ENCODE data around the gene APLF. TPM values are rescaled to one million over a fixed set of nuclear protein-coding genes. Genes with fewer than 3 reads are reported as not detected.
"Not testable (repeated sequence)": the region's sequence is repeated elsewhere in the genome, so short reads cannot be mapped to it uniquely, and the experiment has no call there.

APLF gene
- total RNA-seq, 2 experiments from 2014 or later = 4.5 to 4.6 TPM

DNA sequence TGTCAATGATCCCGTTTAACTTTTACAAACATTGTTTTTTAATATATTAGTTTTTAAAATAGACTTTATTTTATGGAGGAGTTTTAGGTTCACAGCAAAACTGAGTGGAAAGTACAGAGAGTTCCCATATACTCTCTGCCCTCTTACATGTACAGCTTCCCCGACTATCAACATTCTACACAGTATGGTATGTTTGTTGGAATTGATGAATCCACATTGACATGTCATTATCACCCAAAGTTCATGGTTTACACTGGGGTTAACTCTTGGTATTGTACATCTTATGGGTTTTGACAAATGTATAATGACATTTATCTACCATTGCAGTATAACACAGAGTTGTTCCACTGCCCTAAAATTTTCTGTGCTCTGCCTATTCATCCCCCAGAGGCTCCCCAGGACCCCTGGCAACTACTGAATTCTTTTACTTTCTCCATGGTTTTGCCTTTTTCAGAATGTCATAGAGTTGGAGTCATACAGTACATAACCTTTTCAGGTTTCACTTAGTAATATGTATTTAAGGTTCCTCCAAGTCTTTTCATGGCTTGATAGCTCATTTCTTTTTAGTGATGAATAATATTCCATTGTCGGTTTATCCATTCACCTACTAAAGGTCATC is 5.5 kb downstream of the APLF start:
- ATAC-seq (ENCODE audit: low read depth) (no peak), DNase-seq (no peak)
- peaks cover 5% of the 10 kb centered on the region for H3K36me3 Mint-ChIP-seq
- H3K27me3 Mint-ChIP-seq = no peaks in the 10 kb centered on the region
- H3K4me3 Mint-ChIP-seq = no peak overlapping the region
- H3K27ac Mint-ChIP-seq = no peak overlapping the region
- peaks cover 15% of the 10 kb centered on the region for H3K4me1 Mint-ChIP-seq
- no peaks in the 10 kb centered on the region for H3K9me3 Mint-ChIP-seq
- POLR2A ChIA-PET = no interaction called here

DNA sequence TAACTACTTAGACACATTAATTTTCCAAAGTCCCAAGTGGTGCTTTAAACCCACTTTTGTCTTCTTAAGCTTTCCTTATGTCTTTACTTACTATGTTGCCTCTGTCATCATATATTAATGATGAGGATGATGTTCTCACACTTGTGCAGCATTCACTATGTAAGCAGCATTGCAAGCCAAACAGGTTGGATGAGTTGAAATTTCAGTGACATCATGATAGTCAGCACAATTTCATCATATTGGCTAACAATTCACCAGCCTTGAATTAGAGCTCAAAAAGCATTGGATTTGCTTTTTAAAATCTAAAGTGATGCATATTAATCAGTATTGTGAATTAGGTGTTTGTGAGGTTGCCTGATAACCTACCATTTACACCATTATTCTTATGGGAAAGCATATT is 7.7 kb downstream of the APLF start:
- Mint-ChIP-seq H3K36me3 (peaks cover 2% of the 10 kb centered on the region), H3K9me3 (no peaks in the 10 kb centered on the region), H3K4me3 (no peak overlapping the region), H3K4me1 (peaks cover 3% of the 10 kb centered on the region), H3K27me3 (no peaks in the 10 kb centered on the region), H3K27ac (no peak overlapping the region)
- no peak for ATAC-seq (ENCODE audit: low read depth)
- POLR2A ChIA-PET = no interaction called here
- DNase-seq = no peak

DNA sequence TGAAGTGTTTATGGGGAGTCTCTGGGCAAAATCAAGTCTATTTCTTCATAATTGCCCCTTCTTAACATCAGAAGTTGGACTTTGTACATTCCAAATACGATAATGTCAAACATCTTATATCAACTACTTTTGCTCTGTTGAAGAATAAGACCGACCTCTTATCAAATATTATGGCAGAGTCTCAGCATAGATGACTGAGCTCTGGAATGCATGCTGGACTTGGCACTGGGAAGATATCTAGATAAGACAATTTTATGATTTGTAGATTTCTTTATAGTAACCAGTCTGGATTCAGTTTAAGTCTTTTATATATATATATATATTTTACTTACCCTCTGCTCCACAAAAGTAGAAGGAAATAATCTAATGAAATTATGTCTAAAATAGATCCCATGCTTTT is 8.2 kb downstream of the APLF start:
- POLR2A ChIA-PET = no interaction called here
- DNase-seq (no peak), ATAC-seq (ENCODE audit: low read depth) (no peak)
- H3K9me3 Mint-ChIP-seq = no peaks in the 10 kb centered on the region
- H3K4me1 Mint-ChIP-seq = peaks cover 2% of the 10 kb centered on the region
- no peak overlapping the region for H3K27ac Mint-ChIP-seq
- H3K27me3 Mint-ChIP-seq = peaks cover under 1% of the 10 kb centered on the region
- H3K4me3 Mint-ChIP-seq = no peak overlapping the region
- peaks cover 2% of the 10 kb centered on the region for H3K36me3 Mint-ChIP-seq

DNA sequence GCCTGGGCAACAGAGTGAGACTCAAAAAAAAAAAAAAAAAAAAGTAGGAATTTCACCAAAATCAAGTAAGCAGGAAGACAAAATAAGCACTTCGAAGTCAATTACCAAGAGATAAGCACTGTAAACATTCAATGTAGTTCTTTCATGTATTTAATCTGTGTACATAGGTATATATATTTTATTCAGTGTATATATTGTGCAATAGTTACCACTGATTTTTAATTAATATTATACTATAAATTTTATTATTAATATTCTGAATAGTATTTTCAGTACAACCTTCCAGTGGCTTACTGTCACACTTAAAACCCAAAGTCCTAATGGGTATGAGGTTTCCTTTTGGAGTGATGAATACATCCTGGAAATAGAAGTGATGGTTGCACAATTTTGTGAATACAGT is 9.1 kb downstream of the APLF start:
- ATAC-seq (ENCODE audit: low read depth) (no peak), DNase-seq (no peak)
- Mint-ChIP-seq H3K27ac (no peak overlapping the region), H3K9me3 (no peaks in the 10 kb centered on the region), H3K4me1 (peaks cover 2% of the 10 kb centered on the region), H3K4me3 (no peak overlapping the region), H3K36me3 (peaks cover 2% of the 10 kb centered on the region), H3K27me3 (peaks cover 5% of the 10 kb centered on the region)
- POLR2A ChIA-PET = no interaction called here

DNA sequence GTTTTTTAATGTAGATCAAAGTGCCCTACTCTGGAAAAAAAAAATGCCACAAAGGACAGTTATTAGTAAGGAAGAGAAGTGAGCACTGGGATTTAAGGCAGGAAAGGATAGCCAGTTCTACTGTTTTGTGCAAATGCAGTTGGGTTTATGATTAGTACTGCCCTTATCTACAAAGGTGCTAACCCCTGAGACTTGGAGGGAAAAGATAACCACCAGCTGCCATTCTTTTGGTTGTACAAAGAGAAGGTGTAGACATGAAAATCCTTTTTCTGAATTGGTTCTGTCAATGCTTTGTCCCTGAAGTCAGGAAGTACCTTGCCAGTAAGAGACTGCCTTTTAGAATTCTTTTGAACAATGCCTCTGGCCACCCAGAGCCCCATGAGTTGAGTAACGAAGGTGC is 11.3 kb downstream of the APLF start:
- POLR2A ChIA-PET = no interaction called here
- DNase-seq (no peak), ATAC-seq (ENCODE audit: low read depth) (no peak)
- H3K27me3 Mint-ChIP-seq = peaks cover 5% of the 10 kb centered on the region
- H3K4me3 Mint-ChIP-seq = no peak overlapping the region
- H3K27ac Mint-ChIP-seq = no peak overlapping the region
- H3K36me3 Mint-ChIP-seq = no peaks in the 10 kb centered on the region
- H3K4me1 Mint-ChIP-seq = no peaks in the 10 kb centered on the region
- H3K9me3 Mint-ChIP-seq = no peaks in the 10 kb centered on the region

DNA sequence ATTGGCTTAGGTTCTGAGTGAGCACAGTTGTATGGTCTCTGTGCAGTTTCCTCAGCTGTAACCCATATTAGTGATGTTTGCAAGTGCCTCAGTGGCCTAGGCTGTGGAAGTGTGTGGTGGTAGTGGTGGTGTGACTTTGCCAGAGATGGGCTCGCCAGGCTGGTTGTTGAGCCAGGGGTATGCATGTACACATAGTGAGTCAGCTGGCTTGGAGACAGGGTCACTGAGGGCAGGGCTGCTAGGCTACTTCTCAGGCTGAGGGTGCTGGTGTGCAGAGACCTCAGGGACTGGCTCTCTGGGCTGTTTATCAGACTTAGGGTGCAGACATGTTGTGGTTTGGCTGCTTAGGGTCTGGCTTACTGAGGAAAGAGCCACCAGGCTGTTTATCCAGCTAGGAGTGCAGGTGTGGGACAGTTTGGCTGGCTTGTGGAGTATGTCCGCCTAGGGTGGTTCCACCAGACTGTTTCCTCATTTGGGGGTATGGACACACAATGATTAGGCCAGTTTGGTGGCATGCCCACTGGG is 15.0 kb downstream of the APLF start:
- Mint-ChIP-seq H3K9me3 (no peaks in the 10 kb centered on the region), H3K27ac (no peak overlapping the region), H3K4me1 (no peaks in the 10 kb centered on the region), H3K36me3 (no peaks in the 10 kb centered on the region), H3K27me3 (peaks cover 5% of the 10 kb centered on the region), H3K4me3 (no peak overlapping the region)
- POLR2A ChIA-PET = no interaction called here
- no peak for DNase-seq
- no peak for ATAC-seq (ENCODE audit: low read depth)

DNA sequence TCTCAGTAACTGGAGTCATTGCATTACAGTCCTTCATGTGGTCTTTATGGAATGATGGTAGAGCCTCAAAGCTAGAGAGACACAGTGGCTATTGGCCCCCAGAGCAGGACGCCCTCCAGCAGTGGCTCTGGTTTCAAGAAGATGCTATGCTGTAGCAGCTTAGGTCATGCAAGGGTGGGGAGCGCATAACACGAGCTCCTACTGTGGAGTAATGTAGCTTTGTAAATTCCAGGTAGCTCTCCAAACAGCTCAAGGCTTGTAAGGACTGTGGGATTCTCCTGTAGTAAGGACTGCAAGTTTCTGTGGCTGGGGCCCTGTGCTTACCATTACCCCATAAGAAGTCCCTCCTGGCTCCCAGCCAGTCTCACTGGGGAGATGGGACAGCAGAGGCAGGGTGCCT is 15.6 kb downstream of the APLF start:
- POLR2A ChIA-PET = no interaction called here
- H3K27ac Mint-ChIP-seq = no peak overlapping the region
- ATAC-seq (ENCODE audit: low read depth) = no peak

DNA sequence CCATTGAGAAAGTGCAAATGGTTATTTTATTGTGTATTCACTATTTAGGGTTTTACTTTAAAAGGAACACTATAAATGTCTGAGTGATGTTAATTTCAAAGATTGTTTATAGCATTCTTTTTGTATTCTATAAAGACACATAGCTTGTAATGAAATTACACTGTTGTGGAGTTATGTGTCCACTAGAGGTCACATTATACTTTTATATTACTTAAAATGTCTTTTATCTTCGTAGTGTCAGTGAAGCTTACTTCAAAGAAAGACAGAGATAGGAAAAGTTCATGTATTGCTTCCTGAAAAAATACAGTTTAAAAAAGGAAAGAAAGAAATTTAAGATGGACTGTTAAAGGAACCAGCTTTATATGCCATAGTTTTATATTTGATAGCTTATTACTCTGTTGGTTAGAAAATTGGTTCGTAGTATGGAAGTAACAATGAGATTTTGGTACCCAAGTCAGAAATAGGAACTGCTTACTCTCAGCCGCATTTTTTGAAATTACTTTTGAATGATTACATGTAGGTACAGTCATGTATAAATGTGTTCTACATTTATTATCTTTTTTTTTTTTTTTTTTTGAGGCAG is 20.5 kb downstream of the APLF start:
- no peak for DNase-seq

More for the DNA sequence above, 15.6 kb downstream of the APLF start:
- no peaks in the 10 kb centered on the region for H3K36me3 Mint-ChIP-seq
- no peaks in the 10 kb centered on the region for H3K9me3 Mint-ChIP-seq
- H3K4me1 Mint-ChIP-seq = peaks cover 2% of the 10 kb centered on the region
- H3K27me3 Mint-ChIP-seq = peaks cover 7% of the 10 kb centered on the region
- no peak overlapping the region for H3K4me3 Mint-ChIP-seq
- DNase-seq = no peak

DNA sequence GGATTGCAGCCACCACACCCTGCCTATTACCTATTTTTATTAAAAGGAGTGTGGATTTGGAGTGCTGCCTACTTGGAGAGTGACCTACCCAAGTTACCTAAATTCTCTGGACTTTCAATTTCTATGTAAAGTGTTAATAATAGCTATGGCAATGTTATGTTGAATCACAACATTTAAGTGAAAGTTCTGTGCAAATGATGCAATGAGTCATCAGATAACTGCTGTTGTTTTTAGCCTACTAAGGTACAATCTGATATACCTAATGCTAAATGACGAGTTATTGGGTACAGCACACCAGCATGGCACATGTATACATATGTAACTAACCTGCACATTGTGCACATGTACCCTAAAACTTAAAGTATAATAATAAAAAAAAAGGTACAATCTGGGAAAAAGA is 21.2 kb downstream of the APLF start:
- not testable (repeated sequence) for H3K4me1 Mint-ChIP-seq; H3K9me3 Mint-ChIP-seq; H3K4me3 Mint-ChIP-seq; H3K36me3 Mint-ChIP-seq; ATAC-seq (ENCODE audit: low read depth); H3K27me3 Mint-ChIP-seq; DNase-seq; H3K27ac Mint-ChIP-seq
- POLR2A ChIA-PET = interaction anchor here (0.6 kb wide), 1 partner anchor 25 kb away, joined by 3 read pairs; no protein-coding TSS in a partner anchor

More for the DNA sequence above, 20.5 kb downstream of the APLF start:
- peaks cover 2% of the 10 kb centered on the region for H3K4me1 Mint-ChIP-seq
- no peak for ATAC-seq (ENCODE audit: low read depth)
- H3K27ac Mint-ChIP-seq = no peak overlapping the region
- peaks cover 2% of the 10 kb centered on the region for H3K27me3 Mint-ChIP-seq
- no peak overlapping the region for H3K4me3 Mint-ChIP-seq
- no peaks in the 10 kb centered on the region for H3K36me3 Mint-ChIP-seq
- POLR2A ChIA-PET = interaction anchor here (0.5 to 0.9 kb wide), 2 partner anchors 108 to 166 kb away, joined by 3 to 5 read pairs; no protein-coding TSS in a partner anchor
- no peaks in the 10 kb centered on the region for H3K9me3 Mint-ChIP-seq

DNA sequence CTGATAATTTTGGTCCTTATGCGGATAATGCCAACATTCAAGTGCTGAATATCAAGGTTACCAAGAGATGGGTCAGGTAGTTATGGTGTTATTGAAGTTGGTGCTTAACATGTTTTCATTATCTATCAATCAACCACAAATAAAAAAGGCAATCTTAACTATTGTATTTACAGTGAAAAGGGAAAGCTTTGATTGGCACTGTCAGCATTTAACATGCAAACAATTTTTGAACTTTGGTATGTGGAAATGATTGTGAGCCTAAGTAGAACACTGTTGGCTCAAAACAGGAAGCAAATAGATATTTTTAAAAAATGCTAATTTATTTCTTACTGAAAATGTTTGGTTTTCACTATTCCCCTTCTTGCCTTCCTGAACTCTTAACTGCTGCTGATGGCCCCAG is 21.9 kb downstream of the APLF start:
- Mint-ChIP-seq H3K4me3 (no peak overlapping the region), H3K27ac (no peak overlapping the region), H3K27me3 (peaks cover 2% of the 10 kb centered on the region), H3K36me3 (peaks cover 1% of the 10 kb centered on the region), H3K4me1 (peaks cover 2% of the 10 kb centered on the region), H3K9me3 (no peaks in the 10 kb centered on the region)
- ATAC-seq (ENCODE audit: low read depth) (no peak), DNase-seq (no peak)
- POLR2A ChIA-PET = no interaction called here

DNA sequence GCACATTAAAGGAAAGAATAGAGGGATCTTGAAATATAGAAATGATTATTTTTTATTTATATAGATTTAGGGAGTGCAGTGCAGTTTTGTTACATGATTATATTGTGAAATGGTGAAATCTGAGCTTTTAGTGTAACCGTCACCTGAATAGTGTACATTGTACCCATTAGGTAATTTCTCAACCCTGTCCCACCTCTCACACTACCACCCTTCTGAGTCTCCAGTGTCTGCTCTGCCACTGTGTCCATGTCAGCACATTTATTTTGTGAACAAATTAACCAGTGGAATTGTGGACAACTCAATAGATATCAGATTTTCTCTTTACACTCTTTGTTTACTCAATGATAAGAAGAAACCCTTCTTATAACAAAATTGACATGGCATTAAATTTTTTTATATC is 24.2 kb downstream of the APLF start:
- peaks cover 12% of the 10 kb centered on the region for H3K36me3 Mint-ChIP-seq
- no peak overlapping the region for H3K27ac Mint-ChIP-seq
- POLR2A ChIA-PET = no interaction called here
- no peak overlapping the region for H3K4me3 Mint-ChIP-seq
- H3K27me3 Mint-ChIP-seq = peaks cover 2% of the 10 kb centered on the region
- peaks cover 11% of the 10 kb centered on the region for H3K9me3 Mint-ChIP-seq
- peaks cover 2% of the 10 kb centered on the region for H3K4me1 Mint-ChIP-seq
- DNase-seq = no peak
- ATAC-seq (ENCODE audit: low read depth) = no peak

DNA sequence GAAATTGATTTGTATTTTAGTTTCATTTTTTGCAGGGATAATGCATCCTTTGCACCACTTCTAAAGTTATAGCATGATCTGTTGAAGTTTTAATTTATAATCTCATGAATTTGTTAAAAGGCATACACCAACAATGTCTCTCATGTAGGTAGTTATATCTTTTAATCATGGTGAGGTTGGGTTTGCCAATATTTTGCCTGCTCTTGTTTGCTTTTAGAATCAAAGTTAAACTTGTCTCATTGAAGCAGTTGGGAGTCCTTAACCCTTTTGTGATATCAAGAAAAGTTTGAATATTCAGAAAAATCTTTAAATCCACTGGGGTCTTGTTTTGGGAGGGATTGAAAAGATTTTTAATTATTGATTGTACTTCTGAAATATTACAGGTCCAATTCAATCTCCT is 31.7 kb downstream of the APLF start:
- Mint-ChIP-seq H3K36me3 (peaks cover 18% of the 10 kb centered on the region), H3K4me3 (no peak overlapping the region)
- no peak for ATAC-seq (ENCODE audit: low read depth)

DNA sequence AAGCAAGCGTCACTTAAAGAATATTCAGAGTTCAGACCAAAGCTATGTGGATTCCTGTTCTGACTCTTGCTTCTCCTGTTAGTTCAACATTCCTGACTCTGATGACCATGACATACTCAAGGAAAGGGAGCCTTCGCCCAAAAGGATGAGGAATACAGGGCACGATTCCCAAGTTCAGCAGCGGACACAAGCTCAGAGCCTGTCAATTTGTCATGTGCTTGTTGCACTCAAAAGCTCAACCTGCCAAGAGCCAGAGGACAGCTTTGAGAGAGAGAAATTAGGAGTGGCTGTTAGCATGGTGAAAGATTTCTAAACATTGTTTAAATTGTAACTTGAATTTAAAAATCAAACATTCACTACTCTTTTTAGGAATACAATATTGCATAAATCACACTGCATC is 33.3 kb downstream of the APLF start:
- DNase-seq (no peak), ATAC-seq (ENCODE audit: low read depth) (no peak)
- POLR2A ChIA-PET = no interaction called here
- Mint-ChIP-seq H3K9me3 (peaks cover 7% of the 10 kb centered on the region), H3K4me3 (no peak overlapping the region), H3K27ac (no peak overlapping the region), H3K27me3 (peaks cover 2% of the 10 kb centered on the region), H3K36me3 (peaks cover 12% of the 10 kb centered on the region), H3K4me1 (peaks cover 1% of the 10 kb centered on the region)

More for the DNA sequence above, 31.7 kb downstream of the APLF start:
- Mint-ChIP-seq H3K9me3 (peaks cover 13% of the 10 kb centered on the region), H3K27ac (no peak overlapping the region), H3K4me1 (no peaks in the 10 kb centered on the region), H3K27me3 (peaks cover 2% of the 10 kb centered on the region)
- no peak for DNase-seq
- POLR2A ChIA-PET = no interaction called here

DNA sequence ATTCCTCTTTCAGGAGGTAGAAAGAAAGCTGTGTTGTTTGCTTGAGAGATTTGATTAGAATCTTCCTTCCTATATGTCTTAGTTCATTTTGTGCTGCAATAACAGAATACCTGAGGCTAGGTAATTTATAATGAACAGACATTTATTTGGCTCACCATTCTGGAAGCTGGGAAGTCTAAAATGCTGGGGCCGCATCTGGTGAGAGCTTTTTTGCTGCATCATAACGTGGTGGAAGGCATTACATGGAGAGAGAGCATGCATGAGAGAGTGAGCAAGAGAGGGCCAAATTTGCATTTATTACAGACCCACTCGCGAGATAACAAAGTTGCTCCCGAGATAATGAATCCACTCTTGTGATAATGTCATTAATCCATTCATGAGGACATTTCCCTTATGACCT is 34.4 kb downstream of the APLF start:
- Mint-ChIP-seq H3K36me3 (peaks cover 7% of the 10 kb centered on the region), H3K4me3 (no peak overlapping the region), H3K9me3 (peaks cover under 1% of the 10 kb centered on the region), H3K4me1 (peaks cover 11% of the 10 kb centered on the region), H3K27ac (no peak overlapping the region), H3K27me3 (peaks cover 2% of the 10 kb centered on the region)
- POLR2A ChIA-PET = no interaction called here
- DNase-seq (no peak), ATAC-seq (ENCODE audit: low read depth) (no peak)
